Measurements from ENCODE around the gene TRAPPC10.

- TF ChIP-seq POLR2A (IDR thresholded peaks at IDR 0.05; ENCODE audit: borderline replicate concordance, extremely low read depth, insufficient read depth, insufficient read length) (no peak), POLR2AphosphoS5 (IDR thresholded peaks at IDR 0.05; ENCODE audit: low read depth, low read length) (no peak), CTCF (IDR thresholded peaks at IDR 0.05 in 2 of 3, conservative IDR thresholded peaks at IDR 0.05 in 1 of 3; ENCODE audit: borderline replicate concordance in 1 of 3, insufficient read depth in 1 of 3, low read depth in 2 of 3, low read length in 2 of 3) (no peak), REST (IDR thresholded peaks at IDR 0.05; ENCODE audit: low read depth) (no peak), FOSL1 (IDR thresholded peaks at IDR 0.05; ENCODE audit: low read depth) (no peak), SIN3A (IDR thresholded peaks at IDR 0.05; ENCODE audit: low read depth) (no peak), SRF (IDR thresholded peaks at IDR 0.05; ENCODE audit: low read depth) (no peak), SP1 (IDR thresholded peaks at IDR 0.05; ENCODE audit: low read depth) (no peak), EZH2 (IDR thresholded peaks at IDR 0.05) (no peak)
Measured at GRCh38 chr21:43994646-43995045, 17.5 kb upstream of the TRAPPC10 start.
